Measurements from ENCODE around the gene ALK.
A peak's percentile ranks its signal among the peaks of the same experiment; 100 is the strongest.

Gene ALK

GRCh38 chr2:29241341-29241740, 680.0 kb downstream of the ALK start:
- Histone ChIP-seq H3K9me3 (ENCODE audit: insufficient read depth, low read length) (no peaks in the 10 kb centered on the region), H3K27me3 (ENCODE audit: insufficient read depth, insufficient read length) (no peaks in the 10 kb centered on the region), H3K36me3 (ENCODE audit: insufficient read depth, insufficient read length, low read length) (no peaks in the 10 kb centered on the region), H3K4me1 (ENCODE audit: insufficient read depth, insufficient read length) (peaks cover 2% of the 10 kb centered on the region), H3K4me3 (ENCODE audit: insufficient read length, low read depth) (no peak overlapping the region), H3K9ac (ENCODE audit: insufficient read length, low read depth) (no peak overlapping the region)
- no peak for DNase-seq (ENCODE audit: low read depth, low spot score)
- TF ChIP-seq YY1 (IDR thresholded peaks at IDR 0.05; ENCODE audit: insufficient read depth, insufficient read length) (no peak), ZNF274 (IDR thresholded peaks at IDR 0.05; ENCODE audit: low read depth, low read length) (no peak), SUZ12 (IDR thresholded peaks at IDR 0.05; ENCODE audit: extremely low read depth, insufficient read depth, insufficient read length) (no peak)

DNA sequence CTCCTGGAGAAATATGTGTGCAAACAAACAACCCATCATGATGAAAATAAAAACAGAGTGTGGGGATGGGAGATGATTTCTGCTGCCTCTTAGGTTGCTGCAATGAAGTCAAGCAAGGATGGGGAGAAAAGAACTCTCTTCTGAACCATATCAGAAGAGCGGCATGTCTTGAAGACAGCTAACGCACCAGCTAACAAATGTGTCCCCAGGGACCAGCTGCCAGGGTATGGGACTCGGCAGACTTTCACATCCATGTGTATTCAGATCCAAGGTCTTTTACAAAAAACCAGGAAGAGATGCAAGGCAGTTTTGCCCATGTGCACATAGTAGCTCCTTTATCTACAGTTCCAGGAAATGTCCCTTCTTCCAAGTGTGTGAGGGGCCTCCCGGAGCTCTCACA, 680.8 kb downstream of the ALK start:
- Histone ChIP-seq H3K27me3 (ENCODE audit: insufficient read depth, insufficient read length) (no peaks in the 10 kb centered on the region), H3K9ac (ENCODE audit: insufficient read length, low read depth) (no peak overlapping the region), H3K36me3 (ENCODE audit: insufficient read depth, insufficient read length, low read length) (no peaks in the 10 kb centered on the region), H3K9me3 (ENCODE audit: insufficient read depth, low read length) (no peaks in the 10 kb centered on the region), H3K4me1 (ENCODE audit: insufficient read depth, insufficient read length) (peaks cover 2% of the 10 kb centered on the region), H3K4me3 (ENCODE audit: insufficient read length, low read depth) (no peak overlapping the region)
- no peak for TF ChIP-seq SUZ12 (IDR thresholded peaks at IDR 0.05; ENCODE audit: extremely low read depth, insufficient read depth, insufficient read length)
- no peak for TF ChIP-seq YY1 (IDR thresholded peaks at IDR 0.05; ENCODE audit: insufficient read depth, insufficient read length)
- no peak for TF ChIP-seq ZNF274 (IDR thresholded peaks at IDR 0.05; ENCODE audit: low read depth, low read length)
- no peak for DNase-seq (ENCODE audit: low read depth, low spot score)

- H3K9ac ChIP-seq (ENCODE audit: insufficient read length, low read depth), result no peak overlapping the region
- no peaks in the 10 kb centered on the region for H3K27me3 ChIP-seq (ENCODE audit: insufficient read depth, insufficient read length)
- no peak overlapping the region for H3K4me3 ChIP-seq (ENCODE audit: insufficient read length, low read depth)
- H3K9me3 ChIP-seq (ENCODE audit: insufficient read depth, low read length), result no peaks in the 10 kb centered on the region
- DNase-seq (ENCODE audit: low read depth, low spot score), result no peak
- no peak for TF ChIP-seq ZNF274 (IDR thresholded peaks at IDR 0.05; ENCODE audit: low read depth, low read length)
- TF ChIP-seq SUZ12 (IDR thresholded peaks at IDR 0.05; ENCODE audit: extremely low read depth, insufficient read depth, insufficient read length), result no peak
- TF ChIP-seq YY1 (IDR thresholded peaks at IDR 0.05; ENCODE audit: insufficient read depth, insufficient read length), result no peak
- peaks cover 2% of the 10 kb centered on the region for H3K4me1 ChIP-seq (ENCODE audit: insufficient read depth, insufficient read length)
- no peaks in the 10 kb centered on the region for H3K36me3 ChIP-seq (ENCODE audit: insufficient read depth, insufficient read length, low read length)
These were observed 682.0 kb downstream of the ALK start for GRCh38 chr2:29239209-29239960.

- Histone ChIP-seq H3K4me3 (ENCODE audit: insufficient read length, low read depth) (no peak overlapping the region), H3K4me1 (ENCODE audit: insufficient read depth, insufficient read length) (peaks cover 2% of the 10 kb centered on the region), H3K9me3 (ENCODE audit: insufficient read depth, low read length) (no peaks in the 10 kb centered on the region), H3K9ac (ENCODE audit: insufficient read length, low read depth) (no peak overlapping the region), H3K27me3 (ENCODE audit: insufficient read depth, insufficient read length) (no peaks in the 10 kb centered on the region), H3K36me3 (ENCODE audit: insufficient read depth, insufficient read length, low read length) (no peaks in the 10 kb centered on the region)
- TF ChIP-seq ZNF274 (IDR thresholded peaks at IDR 0.05; ENCODE audit: low read depth, low read length) (no peak), YY1 (IDR thresholded peaks at IDR 0.05; ENCODE audit: insufficient read depth, insufficient read length) (no peak), SUZ12 (IDR thresholded peaks at IDR 0.05; ENCODE audit: extremely low read depth, insufficient read depth, insufficient read length) (no peak)
- DNase-seq (ENCODE audit: low read depth, low spot score), result peak; percentile 30
These were observed 682.9 kb downstream of the ALK start for GRCh38 chr2:29238497-29238896.

DNA sequence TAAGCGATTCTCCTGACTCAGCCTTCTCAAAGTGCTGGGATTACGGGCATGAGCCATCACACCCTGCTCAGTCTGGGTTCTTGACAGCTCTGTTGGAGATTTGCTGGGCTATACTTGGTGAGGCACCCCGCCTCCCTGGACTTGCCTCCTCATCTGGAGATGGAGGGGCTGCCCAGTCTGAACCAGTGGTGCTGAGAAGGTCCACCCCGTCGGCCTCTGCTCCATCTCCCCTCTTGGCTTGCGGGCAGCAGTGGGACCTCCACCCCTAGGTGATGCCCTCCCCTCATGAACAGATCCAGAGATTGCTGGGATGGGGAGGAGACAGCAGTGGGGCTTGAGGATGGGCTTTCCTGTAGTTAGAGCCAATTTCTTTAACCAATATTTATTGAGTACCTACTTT, 685.3 kb downstream of the ALK start:
- Histone ChIP-seq H3K4me1 (ENCODE audit: insufficient read depth, insufficient read length) (peaks cover 2% of the 10 kb centered on the region), H3K4me3 (ENCODE audit: insufficient read length, low read depth) (no peak overlapping the region), H3K36me3 (ENCODE audit: insufficient read depth, insufficient read length, low read length) (no peaks in the 10 kb centered on the region), H3K27me3 (ENCODE audit: insufficient read depth, insufficient read length) (no peaks in the 10 kb centered on the region), H3K9me3 (ENCODE audit: insufficient read depth, low read length) (no peaks in the 10 kb centered on the region), H3K9ac (ENCODE audit: insufficient read length, low read depth) (no peak overlapping the region)
- no peak for DNase-seq (ENCODE audit: low read depth, low spot score)
- TF ChIP-seq YY1 (IDR thresholded peaks at IDR 0.05; ENCODE audit: insufficient read depth, insufficient read length) (no peak), ZNF274 (IDR thresholded peaks at IDR 0.05; ENCODE audit: low read depth, low read length) (no peak), SUZ12 (IDR thresholded peaks at IDR 0.05; ENCODE audit: extremely low read depth, insufficient read depth, insufficient read length) (no peak)

DNA sequence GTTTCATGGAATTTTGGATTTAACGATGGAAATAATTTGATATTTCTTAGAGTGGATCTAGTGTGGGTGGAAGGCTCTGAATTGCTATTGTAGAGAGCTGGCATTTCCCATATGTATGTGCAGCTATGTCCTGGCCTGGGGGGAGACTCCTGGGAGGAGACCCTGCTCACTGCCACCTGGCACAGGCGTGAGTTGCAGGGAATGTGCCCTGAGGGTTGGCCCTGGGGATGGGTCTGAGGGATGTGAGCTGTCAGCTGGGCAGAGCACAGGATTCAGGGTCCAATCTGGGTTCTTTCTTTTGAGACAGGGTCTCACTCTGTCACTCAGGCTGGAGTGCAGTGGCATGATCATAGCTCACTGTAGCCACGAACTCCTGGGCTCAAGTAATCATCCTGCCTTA, 686.0 kb downstream of the ALK start:
- H3K4me1 ChIP-seq (ENCODE audit: insufficient read depth, insufficient read length), result peaks cover 2% of the 10 kb centered on the region
- H3K4me3 ChIP-seq (ENCODE audit: insufficient read length, low read depth), result no peak overlapping the region
- no peaks in the 10 kb centered on the region for H3K36me3 ChIP-seq (ENCODE audit: insufficient read depth, insufficient read length, low read length)
- H3K27me3 ChIP-seq (ENCODE audit: insufficient read depth, insufficient read length), result no peaks in the 10 kb centered on the region
- TF ChIP-seq ZNF274 (IDR thresholded peaks at IDR 0.05; ENCODE audit: low read depth, low read length), result no peak
- no peaks in the 10 kb centered on the region for H3K9me3 ChIP-seq (ENCODE audit: insufficient read depth, low read length)
- H3K9ac ChIP-seq (ENCODE audit: insufficient read length, low read depth), result no peak overlapping the region
- DNase-seq (ENCODE audit: low read depth, low spot score), result no peak

DNA sequence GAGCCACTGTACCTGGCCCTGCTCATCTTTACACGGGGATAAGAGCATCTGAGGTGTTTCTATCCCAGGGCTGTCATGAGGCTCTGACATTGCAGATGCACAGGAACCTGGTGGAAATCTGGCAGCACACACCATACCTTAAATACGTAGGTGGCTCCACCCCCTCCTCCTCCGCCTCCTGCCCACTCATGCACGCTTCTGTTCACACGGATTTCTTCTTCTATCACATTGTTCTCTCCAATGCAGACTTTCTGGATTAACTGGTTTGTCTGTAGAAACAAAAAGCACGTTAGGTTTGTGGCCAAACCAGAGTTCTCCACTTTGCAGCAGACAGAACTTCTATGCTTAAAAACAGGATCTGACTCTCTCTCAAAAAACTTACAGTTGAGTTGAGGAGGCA, 688.0 kb downstream of the ALK start:
- Histone ChIP-seq H3K4me1 (ENCODE audit: insufficient read depth, insufficient read length) (no peaks in the 10 kb centered on the region), H3K9ac (ENCODE audit: insufficient read length, low read depth) (no peak overlapping the region), H3K27me3 (ENCODE audit: insufficient read depth, insufficient read length) (no peaks in the 10 kb centered on the region), H3K9me3 (ENCODE audit: insufficient read depth, low read length) (no peaks in the 10 kb centered on the region), H3K4me3 (ENCODE audit: insufficient read length, low read depth) (no peak overlapping the region), H3K36me3 (ENCODE audit: insufficient read depth, insufficient read length, low read length) (no peaks in the 10 kb centered on the region)
- no peak for DNase-seq (ENCODE audit: low read depth, low spot score)
- TF ChIP-seq YY1 (IDR thresholded peaks at IDR 0.05; ENCODE audit: insufficient read depth, insufficient read length) (no peak), SUZ12 (IDR thresholded peaks at IDR 0.05; ENCODE audit: extremely low read depth, insufficient read depth, insufficient read length) (no peak), ZNF274 (IDR thresholded peaks at IDR 0.05; ENCODE audit: low read depth, low read length) (no peak)

Measured in NT2/D1 (cell line).